ENCODE results near the gene PARVB. TPM values are rescaled to one million over a fixed set of nuclear protein-coding genes. Genes with fewer than 3 reads are reported as not detected.
"Not testable (repeated sequence)": the region's sequence is repeated elsewhere in the genome, so short reads cannot be mapped to it uniquely, and the experiment has no call there.

Gene PARVB
- total RNA-seq, 1 donor from 2014 or later, result 4.4 TPM

DNA sequence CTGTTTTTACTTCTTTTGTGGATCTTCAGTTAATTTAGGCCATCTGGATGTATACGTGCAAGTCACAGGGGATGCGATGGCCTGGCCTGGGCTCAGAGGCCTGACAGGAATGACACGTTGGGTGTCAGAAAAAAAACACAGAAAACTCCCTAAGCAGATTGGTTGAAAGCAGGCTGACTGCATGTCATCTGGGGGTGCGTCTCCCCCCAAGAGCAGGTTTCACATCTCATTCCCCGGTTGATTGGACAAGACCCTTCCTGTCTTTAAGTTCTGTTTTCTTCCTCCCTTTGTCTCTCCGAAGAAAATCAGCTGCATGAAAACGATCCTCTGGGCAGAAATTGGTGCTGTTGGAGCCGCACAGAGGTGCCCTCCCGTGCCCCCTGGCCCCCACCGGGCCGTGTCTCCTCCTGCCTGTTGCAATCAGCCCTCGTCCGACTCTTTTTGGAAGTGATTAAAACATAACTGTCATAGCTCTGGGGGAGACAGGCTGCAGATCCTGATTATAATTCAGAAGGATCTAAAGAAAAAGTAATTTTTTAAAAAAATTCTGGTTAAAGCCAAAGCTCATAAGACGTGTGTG lies 84.8 kb downstream of the PARVB start:
- no peak for DNase-seq (ENCODE audit: extremely low spot score, unreplicated experiment)
- H3K27me3 Mint-ChIP-seq (ENCODE audit: unreplicated experiment), result no peaks in the 10 kb centered on the region
- no peaks in the 10 kb centered on the region for H3K36me3 Mint-ChIP-seq (ENCODE audit: unreplicated experiment)
- no peaks in the 10 kb centered on the region for H3K4me1 Mint-ChIP-seq (ENCODE audit: unreplicated experiment)
- TF ChIP-seq, protein P1, sequence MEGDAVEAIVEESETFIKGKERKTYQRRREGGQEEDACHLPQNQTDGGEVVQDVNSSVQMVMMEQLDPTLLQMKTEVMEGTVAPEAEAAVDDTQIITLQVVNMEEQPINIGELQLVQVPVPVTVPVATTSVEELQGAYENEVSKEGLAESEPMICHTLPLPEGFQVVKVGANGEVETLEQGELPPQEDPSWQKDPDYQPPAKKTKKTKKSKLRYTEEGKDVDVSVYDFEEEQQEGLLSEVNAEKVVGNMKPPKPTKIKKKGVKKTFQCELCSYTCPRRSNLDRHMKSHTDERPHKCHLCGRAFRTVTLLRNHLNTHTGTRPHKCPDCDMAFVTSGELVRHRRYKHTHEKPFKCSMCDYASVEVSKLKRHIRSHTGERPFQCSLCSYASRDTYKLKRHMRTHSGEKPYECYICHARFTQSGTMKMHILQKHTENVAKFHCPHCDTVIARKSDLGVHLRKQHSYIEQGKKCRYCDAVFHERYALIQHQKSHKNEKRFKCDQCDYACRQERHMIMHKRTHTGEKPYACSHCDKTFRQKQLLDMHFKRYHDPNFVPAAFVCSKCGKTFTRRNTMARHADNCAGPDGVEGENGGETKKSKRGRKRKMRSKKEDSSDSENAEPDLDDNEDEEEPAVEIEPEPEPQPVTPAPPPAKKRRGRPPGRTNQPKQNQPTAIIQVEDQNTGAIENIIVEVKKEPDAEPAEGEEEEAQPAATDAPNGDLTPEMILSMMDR (IDR thresholded peaks at IDR 0.05), result no peak
- no peak overlapping the region for H3K27ac Mint-ChIP-seq (ENCODE audit: unreplicated experiment)
- no peaks in the 10 kb centered on the region for H3K9me3 Mint-ChIP-seq (ENCODE audit: unreplicated experiment)
- H3K4me3 Mint-ChIP-seq (ENCODE audit: unreplicated experiment), result no peak overlapping the region

DNA sequence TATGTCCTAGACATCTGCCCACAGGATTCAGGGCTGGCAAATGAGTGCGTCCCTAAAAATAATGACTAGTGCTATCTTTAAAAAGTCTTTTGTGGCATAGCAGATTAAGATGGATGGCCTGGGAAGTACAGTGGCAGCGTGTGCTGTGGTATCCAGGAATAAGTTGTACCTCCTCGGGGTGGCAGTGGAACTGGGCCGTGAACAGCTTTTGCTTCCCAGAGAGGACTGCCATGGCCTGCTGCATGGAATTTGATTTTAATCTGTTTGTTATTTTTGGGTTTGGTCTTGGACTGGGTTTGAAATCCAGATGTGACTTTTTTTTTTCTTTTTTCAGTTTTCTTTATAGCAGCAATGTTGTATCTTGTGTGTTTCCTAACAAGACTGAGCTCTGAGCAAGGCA lies 85.3 kb downstream of the PARVB start:
- H3K27ac Mint-ChIP-seq (ENCODE audit: unreplicated experiment), result no peak overlapping the region
- H3K36me3 Mint-ChIP-seq (ENCODE audit: unreplicated experiment), result no peaks in the 10 kb centered on the region
- no peak for DNase-seq (ENCODE audit: extremely low spot score, unreplicated experiment)
- TF ChIP-seq, protein P1 (IDR thresholded peaks at IDR 0.05), result no peak
- no peaks in the 10 kb centered on the region for H3K4me1 Mint-ChIP-seq (ENCODE audit: unreplicated experiment)
- H3K9me3 Mint-ChIP-seq (ENCODE audit: unreplicated experiment), result no peaks in the 10 kb centered on the region
- no peak overlapping the region for H3K4me3 Mint-ChIP-seq (ENCODE audit: unreplicated experiment)
- H3K27me3 Mint-ChIP-seq (ENCODE audit: unreplicated experiment), result no peaks in the 10 kb centered on the region

DNA sequence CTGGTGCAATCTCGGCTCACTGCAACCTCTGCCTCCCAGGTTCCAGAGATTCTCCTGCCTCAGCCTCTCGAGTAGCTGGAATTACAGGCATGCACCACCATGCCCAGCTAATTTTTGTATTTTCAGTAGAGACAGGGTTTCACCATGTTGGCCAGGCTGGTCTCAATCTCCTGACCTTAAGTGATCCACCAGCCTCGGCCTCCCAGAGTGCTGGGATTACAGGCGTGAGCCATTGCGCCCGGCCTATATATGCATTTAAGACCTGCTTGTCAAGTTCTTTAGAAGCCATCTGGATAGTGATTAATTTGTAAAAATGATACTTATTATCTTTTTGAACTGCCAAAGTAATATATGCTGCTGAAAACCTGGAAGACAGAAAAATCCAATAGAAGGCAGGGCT lies 86.6 kb downstream of the PARVB start:
- not testable (repeated sequence) for H3K4me3 Mint-ChIP-seq (ENCODE audit: unreplicated experiment); H3K9me3 Mint-ChIP-seq (ENCODE audit: unreplicated experiment); H3K27ac Mint-ChIP-seq (ENCODE audit: unreplicated experiment); DNase-seq (ENCODE audit: extremely low spot score, unreplicated experiment); H3K4me1 Mint-ChIP-seq (ENCODE audit: unreplicated experiment); H3K27me3 Mint-ChIP-seq (ENCODE audit: unreplicated experiment); H3K36me3 Mint-ChIP-seq (ENCODE audit: unreplicated experiment)

DNA sequence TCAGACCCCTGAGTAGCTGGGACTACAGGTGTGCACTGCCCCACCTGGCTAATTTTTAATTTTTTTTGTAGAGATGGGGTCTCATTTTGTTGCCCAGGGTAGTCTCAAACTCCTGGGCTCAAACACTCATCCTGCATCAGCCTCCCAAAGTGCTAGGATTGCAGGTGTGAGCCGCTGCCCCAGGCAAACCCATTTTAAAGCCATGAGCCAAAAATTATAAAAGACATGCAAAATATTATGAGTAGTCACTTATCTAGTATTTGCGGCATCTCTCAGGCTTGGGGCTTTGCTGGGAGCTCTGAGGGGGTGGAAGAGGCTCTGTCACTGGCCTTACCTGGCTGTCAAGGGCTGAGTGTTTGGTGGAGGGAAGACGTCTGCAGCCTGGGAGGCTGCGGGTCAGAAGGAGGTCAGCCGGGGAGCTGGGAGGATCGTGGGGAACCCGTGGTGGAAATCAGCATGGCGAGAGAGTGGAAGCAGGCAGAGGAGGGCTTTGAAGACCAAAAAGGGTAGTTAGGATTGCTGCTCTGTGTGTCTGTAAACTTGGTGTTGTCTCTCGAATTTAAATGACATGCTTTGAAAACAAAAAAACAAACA lies 87.6 kb downstream of the PARVB start:
- no peaks in the 10 kb centered on the region for H3K9me3 Mint-ChIP-seq (ENCODE audit: unreplicated experiment)
- H3K27me3 Mint-ChIP-seq (ENCODE audit: unreplicated experiment), result no peaks in the 10 kb centered on the region
- DNase-seq (ENCODE audit: extremely low spot score, unreplicated experiment), result no peak
- TF ChIP-seq, protein P1 (IDR thresholded peaks at IDR 0.05), result no peak
- H3K4me1 Mint-ChIP-seq (ENCODE audit: unreplicated experiment), result no peaks in the 10 kb centered on the region
- H3K4me3 Mint-ChIP-seq (ENCODE audit: unreplicated experiment), result no peak overlapping the region
- no peak overlapping the region for H3K27ac Mint-ChIP-seq (ENCODE audit: unreplicated experiment)
- no peaks in the 10 kb centered on the region for H3K36me3 Mint-ChIP-seq (ENCODE audit: unreplicated experiment)

DNA sequence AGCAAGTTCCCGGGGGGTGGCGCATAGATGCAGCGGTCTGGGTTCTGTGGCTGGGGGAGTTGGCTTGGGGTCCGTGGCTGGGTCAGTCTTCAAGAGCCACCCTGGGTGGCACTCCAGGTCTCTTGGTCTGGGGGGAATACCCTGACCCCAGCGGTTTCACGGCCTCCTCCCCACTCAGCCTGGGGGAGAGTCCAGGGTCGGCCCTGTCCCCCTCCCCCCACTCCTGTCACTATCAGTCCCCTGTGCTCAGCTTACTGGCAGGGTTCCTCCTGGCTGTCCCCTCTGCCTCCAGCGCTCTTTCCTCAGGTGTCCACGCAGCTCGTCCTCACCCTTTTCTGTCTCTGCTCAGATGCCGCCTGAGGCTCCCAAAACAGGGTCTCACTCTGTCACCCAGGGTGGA lies 88.1 kb downstream of the PARVB start:
- no peak overlapping the region for H3K27ac Mint-ChIP-seq (ENCODE audit: unreplicated experiment)
- no peaks in the 10 kb centered on the region for H3K27me3 Mint-ChIP-seq (ENCODE audit: unreplicated experiment)
- H3K9me3 Mint-ChIP-seq (ENCODE audit: unreplicated experiment), result no peaks in the 10 kb centered on the region
- H3K4me3 Mint-ChIP-seq (ENCODE audit: unreplicated experiment), result no peak overlapping the region
- no peak for DNase-seq (ENCODE audit: extremely low spot score, unreplicated experiment)
- H3K4me1 Mint-ChIP-seq (ENCODE audit: unreplicated experiment), result no peaks in the 10 kb centered on the region
- H3K36me3 Mint-ChIP-seq (ENCODE audit: unreplicated experiment), result no peaks in the 10 kb centered on the region
- TF ChIP-seq, protein P1 (IDR thresholded peaks at IDR 0.05), result no peak
